ENCODE measurements around the gene PKNOX2. TPM values are rescaled to one million over a fixed set of nuclear protein-coding genes. Genes with fewer than 3 reads are reported as not detected.
A peak's percentile ranks its signal among the peaks of the same experiment; 100 is the strongest.

PKNOX2 gene
- total and polyA plus RNA-seq, 2 of the 8 experiments (the other 6 are each of a cell fraction or from before 2014, with no cell fraction given), result 2.0 TPM

DNA sequence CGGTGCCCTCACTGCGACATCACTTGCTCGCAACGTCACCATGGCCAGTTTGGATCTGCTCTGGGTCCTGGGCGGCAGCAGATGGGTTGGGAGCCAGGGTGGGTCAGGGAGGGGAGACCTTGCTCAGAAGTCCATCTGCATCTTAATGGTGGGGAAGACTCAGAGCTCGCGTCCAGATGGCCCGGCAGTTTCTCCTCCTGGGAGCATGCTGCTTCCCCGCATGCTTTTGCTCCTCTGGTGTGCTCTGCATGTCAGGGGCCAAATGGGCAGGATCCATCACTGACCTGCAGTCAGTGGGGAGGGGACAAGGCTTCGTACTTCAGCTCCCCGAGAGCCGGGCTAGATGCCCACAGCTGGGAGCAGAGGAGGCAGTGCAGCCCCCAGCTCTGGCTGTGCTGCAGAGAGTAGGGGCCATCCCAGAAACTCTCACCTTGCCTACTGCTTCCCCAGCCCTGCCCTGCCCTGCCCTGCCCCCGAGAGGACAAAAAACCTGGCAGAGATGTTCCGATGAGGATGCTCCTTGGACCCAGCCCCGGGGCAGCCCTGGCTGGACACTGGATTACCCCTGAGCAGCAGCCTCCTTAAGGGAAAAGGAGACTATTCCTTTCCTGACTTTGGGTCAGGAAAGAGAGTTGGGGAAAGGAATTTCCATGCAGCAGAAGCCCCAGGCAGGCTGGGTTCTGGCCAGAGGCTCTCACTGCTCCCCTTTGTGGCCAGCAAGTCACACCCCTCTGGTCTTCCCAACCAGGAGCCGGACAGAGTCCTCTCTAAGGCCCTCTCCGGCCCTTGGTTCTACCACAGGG is 149.9 kb downstream of the PKNOX2 start (continued):
- TF ChIP-seq EZH2 (IDR thresholded peaks at IDR 0.05; ENCODE audit: low read depth, low read length, severe bottlenecking), result no peak
- TF ChIP-seq JUND (IDR thresholded peaks at IDR 0.05; ENCODE audit: low read length), result no peak
- TF ChIP-seq RXRA (IDR thresholded peaks at IDR 0.05; ENCODE audit: insufficient read depth, low read depth, low read length), result no peak
- TF ChIP-seq MAFK (IDR thresholded peaks at IDR 0.05; ENCODE audit: low read depth, low read length), result no peak
- no peak for TF ChIP-seq SIX5 (IDR thresholded peaks at IDR 0.05; ENCODE audit: low read depth, low read length)
- TF ChIP-seq KDM5A (IDR thresholded peaks at IDR 0.05; ENCODE audit: low read length), result no peak
- TF ChIP-seq ATF2 (IDR thresholded peaks at IDR 0.05; ENCODE audit: low read length), result no peak
- no peak for TF ChIP-seq SP2 (IDR thresholded peaks at IDR 0.05; ENCODE audit: low read length)
- TF ChIP-seq MAX (IDR thresholded peaks at IDR 0.05), result peak; percentile 65
- TF ChIP-seq TAF7 (optimal IDR thresholded peaks at IDR 0.05; ENCODE audit: borderline replicate concordance, low read depth, low read length), result no peak
- TF ChIP-seq TBP (IDR thresholded peaks at IDR 0.05; ENCODE audit: low read depth, low read length), result no peak

All from H1 (cell line).